GM18861 (cell line): ENCODE results near the gene NR1H3.
"Not testable (repeated sequence)": the region's sequence is repeated elsewhere in the genome, so short reads cannot be mapped to it uniquely, and the experiment has no call there.

Experiments
- ATAC-seq: cut with Tn5 transposase; IDR thresholded peaks from one replicate; pipeline ENCODE4 v1.9.1; 2021; ENCODE audit not compliant: unreplicated experiment

The NR1H3 gene

GRCh38 chr11:47302853-47303252 is 45.1 kb downstream of the NR1H3 start:
- ATAC-seq = no peak

- no peak for ATAC-seq
Observed at GRCh38 chr11:47305734-47306483, 48.1 kb downstream of the NR1H3 start.

GRCh38 chr11:47306484-47306844 is 48.7 kb downstream of the NR1H3 start:
- no peak for ATAC-seq

GRCh38 chr11:47308050-47308823 is 50.4 kb downstream of the NR1H3 start:
- no peak for ATAC-seq

- ATAC-seq = no peak
Observed at GRCh38 chr11:47314992-47315391, 57.2 kb downstream of the NR1H3 start.

- ATAC-seq = not testable (repeated sequence)
Observed at GRCh38 chr11:47316501-47316900, 58.7 kb downstream of the NR1H3 start.

- ATAC-seq = no peak
Observed at GRCh38 chr11:47317064-47317828, 59.5 kb downstream of the NR1H3 start.

- no peak for ATAC-seq
Observed at GRCh38 chr11:47318166-47318565, 60.4 kb downstream of the NR1H3 start.
